Astrocyte of the spinal cord (primary cell): ENCODE results near the gene PFN3.

Experiments used
- DNase-seq: peaks from one replicate; pipeline ENCODE4 v3.0.0; 2011; ENCODE audit warnings: low read depth, low spot score
- H3K4me3 ChIP-seq: 2 replicates; pipeline ENCODE4 v1.5.1; 2011; ENCODE audit warnings: low read depth, mild to moderate bottlenecking, low read length, moderate library complexity
- CTCF ChIP-seq: IDR thresholded peaks from 2 replicates; pipeline ENCODE4 v1.5.1; 2012; ENCODE audit warnings: low read depth, mild to moderate bottlenecking, low read length, inconsistent platforms
- in situ Hi-C: cut with HindIII; loops from 2 replicates; pipeline ENCODE4 v1.10.0; 2017; ENCODE audit warnings: low sequenced_read_pairs

The PFN3 gene

DNA sequence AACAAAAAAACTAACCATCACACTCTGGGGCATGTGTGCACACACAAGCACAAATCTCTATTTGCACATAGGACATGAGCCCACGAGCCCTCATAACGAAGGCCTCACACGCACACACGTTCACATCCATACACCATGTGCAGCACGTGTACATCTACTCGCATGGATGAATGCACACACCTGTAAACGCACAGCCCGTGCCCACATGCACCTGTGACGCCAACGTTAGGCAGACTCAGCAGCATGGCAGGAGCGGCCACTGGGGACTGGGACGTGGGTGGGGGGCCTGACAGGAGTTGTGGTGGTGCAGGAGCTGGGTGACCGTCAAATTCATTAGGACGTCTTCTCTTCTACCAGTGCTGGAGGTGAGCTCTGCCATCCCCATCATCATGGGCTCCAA, 13.1 kb downstream of the PFN3 start:
- H3K4me3 ChIP-seq: no peak overlapping the region
- no peak for DNase-seq
- in situ Hi-C loops: no loop called here
- no peak for TF ChIP-seq CTCF

- no peak overlapping the region for H3K4me3 ChIP-seq
- in situ Hi-C loops: no loop called here
Measured at GRCh38 chr5:177386542-177386941, 13.9 kb downstream of the PFN3 start.

GRCh38 chr5:177385720-177386119, 14.7 kb downstream of the PFN3 start:
- in situ Hi-C loops: no loop called here
- no peak overlapping the region for H3K4me3 ChIP-seq
- TF ChIP-seq CTCF: no peak
- no peak for DNase-seq

More at GRCh38 chr5:177386542-177386941, 13.9 kb downstream of the PFN3 start:
- TF ChIP-seq CTCF: no peak
- DNase-seq: no peak

DNA sequence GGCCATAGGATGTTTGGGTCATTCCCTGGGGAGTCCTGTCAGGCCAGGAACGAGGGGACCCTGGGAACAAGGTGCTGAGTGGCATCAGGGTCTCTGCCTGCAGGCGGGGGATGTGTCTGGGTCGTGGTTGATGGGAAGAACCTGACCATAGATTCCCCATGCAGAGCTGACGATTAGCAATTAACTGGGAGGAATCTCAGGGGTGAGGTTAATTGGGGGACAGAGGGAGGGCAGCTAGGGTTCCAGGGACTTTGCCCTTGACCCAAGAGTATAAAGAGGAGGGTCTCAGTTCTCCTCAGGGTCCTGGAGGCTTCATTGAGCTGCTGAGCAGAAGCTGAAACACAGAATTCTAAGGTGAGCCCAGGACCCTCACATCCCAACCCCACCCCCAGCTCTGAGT, 16.3 kb downstream of the PFN3 start, which contains the start of gene SLC34A1:
Gene SLC34A1, plus strand, starts transcription at position 301 of the 400 bp plus-strand sequence. CDS start 1,308 bp downstream, outside the sequence.
- no peak within 1 kb of the TSS for H3K4me3 ChIP-seq
- TF ChIP-seq CTCF: no peak
- DNase-seq: no peak
- in situ Hi-C loops: no loop called here

GRCh38 chr5:177383181-177383580, 17.3 kb downstream of the PFN3 start:
- no peak for DNase-seq
- no peak for TF ChIP-seq CTCF
- no peak overlapping the region for H3K4me3 ChIP-seq
- in situ Hi-C loops: no loop called here

DNA sequence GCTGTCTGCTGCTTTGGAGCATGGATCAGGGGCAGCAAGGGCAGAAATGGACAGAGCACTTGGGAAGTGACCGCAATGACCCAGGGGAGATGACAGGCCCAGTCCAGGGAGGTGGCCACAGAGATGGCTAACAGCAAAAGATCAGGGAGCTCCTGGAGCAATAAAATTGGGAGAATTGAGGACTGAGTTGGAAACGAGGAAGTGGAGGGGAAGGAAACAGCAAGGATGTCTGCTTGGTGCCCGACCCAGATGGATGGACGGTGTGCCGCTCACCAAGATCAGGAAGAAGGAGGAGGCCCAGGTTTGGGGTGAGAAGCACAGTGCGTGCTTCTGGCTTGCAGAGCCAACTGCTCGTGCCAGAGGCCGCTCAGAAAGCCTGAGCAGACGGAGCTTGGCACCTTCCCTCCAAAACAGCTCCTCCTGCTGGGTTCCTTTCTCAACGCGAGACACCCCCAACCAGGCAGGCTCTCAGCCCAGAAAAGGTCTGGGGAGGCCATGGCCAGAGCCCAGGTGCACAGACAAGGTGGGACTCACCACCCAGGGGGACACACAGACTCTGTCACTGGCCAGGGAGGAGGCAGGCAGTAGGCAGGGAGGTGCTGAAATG, 17.9 kb downstream of the PFN3 start:
- H3K4me3 ChIP-seq: no peak overlapping the region
- peak; percentile 46 for TF ChIP-seq CTCF
- in situ Hi-C loops: no loop called here
- peak; percentile 23 for DNase-seq
